Pancreas (tissue), 10 donors: ENCODE measurements around the gene MYOG. TPM values are rescaled to one million over a fixed set of nuclear protein-coding genes. Genes with fewer than 3 reads are reported as not detected.

Experiments
- ATAC-seq, 4 donors: fragments of 200-7000 bp; cut with Tn5 transposase; one replicate each; pipeline versions ENCODE4 v1.8.0 to v1.9.1; 2020; ENCODE audit warnings: mild to moderate bottlenecking in 4 of 4, moderate library complexity in 4 of 4
- DNase-seq, 6 donors: peaks; one replicate each; pipeline ENCODE4 v3.0.0-alpha.2; 2020
- FAIRE-seq: peaks from 2 replicates; lab custom pipeline; 2012; peaks lifted over from hg19 to GRCh38; lab: Jason Lieb, UNC
- H3K27ac ChIP-seq, 4 donors: fragments of 200-600 bp; sonication (generic); 1 replicate in 3 of 4; 2 replicates in 1 of 4; pipeline versions ENCODE4 v1.5.0 to v1.8.0; 2020
- H3K27me3 ChIP-seq, 4 donors: fragments of 200-600 bp; one replicate each; pipeline ENCODE4 v1.8.0; 2021
- H3K36me3 ChIP-seq, 3 donors: fragments of 200-600 bp; sonication (generic) in 1 of 3; one replicate each; pipeline versions ENCODE4 v1.5.0 to v1.8.0; 2020 to 2021
- H3K4me1 ChIP-seq, 3 donors: fragments of 200-600 bp; one replicate each; pipeline ENCODE4 v1.8.0; 2021
- H3K4me3 ChIP-seq, 4 donors: fragments of 200-600 bp; sonication (generic) in 2 of 4; one replicate each; pipeline versions ENCODE4 v1.5.0 to v1.8.0; 2020 to 2021
- H3K9me3 ChIP-seq, 4 donors: fragments of 200-600 bp; one replicate each; pipeline ENCODE4 v1.8.0; 2021
- WGBS, 2 donors: extraction: QIAGEN DNeasy Blood & Tissue Kit; methylation state at CpG; one replicate each; pipeline ENCODE4 v1.1.7; 2013; 5-methylcytosine and 5-hydroxymethylcytosine counted together
- intact Hi-C, 3 donors: fragments of 100-400 bp; cut with DNase I; formaldehyde crosslinking; loops; one replicate each; pipeline versions ENCODE4 v1.11.1 to v1.14.2; 2022
- polyA plus RNA-seq, 2 donors: library from polyadenylated mRNA; stranded (reverse); fragments of 200-250 nt; gene quantifications; one replicate each; pipeline ENCODE4 v1.2.3, GENCODE V29; 2013
- total RNA-seq, 6 donors: library from RNA; stranded (reverse); fragmentation: NEBNext Ultra II Directional in 4 of 6; extraction: Animal tissue kit (Norgen Biotek cat#: 25700) in 4 of 6; gene quantifications; one replicate each; pipeline versions ENCODE4 v1.2.1 to v1.2.4, GENCODE V29; 2021 to 2023
- TF ChIP-seq, protein P1 (sequence below), 4 donors: fragments of 200-600 bp; sonication (generic) in 3 of 4; IDR thresholded peaks; one replicate each; pipeline versions ENCODE4 v1.5.0 to v1.8.0; 2021; ENCODE audit warnings: antibody characterized with exemption in 4 of 4
- donor health status: healthy with polysubstance abuse.
- donor health status: DM: no; HTN: no; CAD: no; lungs with moderate emphysema.
- donor health status: DM: no; HTN: no; CAD: no.
- donor health status: control.
- donor health status: control.
- donor health status: Bipolar disorder and iron deficiency.
- donor health status: DM: yes; HTN: yes; CAD: no.
- donor health status: DM: no; HTN: no; CAD: no.
- donor health status: DM: no; HTN: no; CAD: no.
- donor health status: DM: yes; HTN: yes; CAD: no.

The MYOG gene
- total RNA-seq (not detected), polyA plus RNA-seq (under 1 TPM in 1 of 2 donors, not detected in 1; 0.07 TPM)

DNA sequence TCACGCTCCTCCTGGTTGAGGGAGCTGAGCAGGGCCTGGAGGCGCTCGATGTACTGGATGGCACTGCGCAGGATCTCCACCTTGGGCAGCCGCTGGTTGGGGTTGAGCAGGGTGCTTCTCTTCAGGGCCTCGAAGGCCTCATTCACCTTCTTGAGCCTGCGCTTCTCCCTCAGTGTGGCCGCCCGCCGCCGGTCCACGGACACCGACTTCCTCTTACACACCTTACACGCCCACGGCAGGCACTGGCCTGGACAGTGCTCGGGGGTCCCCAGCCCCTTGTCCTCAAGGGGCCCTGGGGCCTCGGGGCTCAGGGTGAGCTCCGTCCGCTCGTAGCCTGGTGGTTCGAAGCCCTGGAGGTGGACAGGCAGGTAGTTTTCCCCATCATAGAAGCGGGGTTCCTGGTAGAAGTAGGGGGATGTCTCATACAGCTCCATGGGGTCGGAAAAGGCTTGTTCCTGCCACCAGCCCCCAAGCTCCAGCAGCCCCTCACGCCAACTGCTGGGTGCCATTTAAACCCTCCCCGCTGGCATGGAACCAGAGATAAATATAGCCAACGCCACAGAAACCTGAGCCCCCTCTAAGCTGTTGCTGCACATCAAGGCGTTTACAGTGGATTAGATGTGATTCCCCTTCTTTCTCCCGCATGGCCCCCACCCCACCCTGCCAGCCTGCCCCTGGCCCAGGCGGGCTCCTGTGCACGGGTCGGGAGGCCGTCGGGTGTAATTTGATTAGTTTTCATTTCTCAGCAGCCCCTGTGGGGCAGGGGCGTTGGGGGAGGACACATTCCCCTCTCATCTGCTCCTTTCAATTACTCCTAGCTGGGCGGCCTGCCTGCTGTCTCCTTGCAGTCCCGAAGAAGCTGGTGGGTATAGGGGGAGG is at the start of gene MYOG:
MYOG (minus strand) TSS at position 485 of the 879 bp plus-strand sequence; CDS start at position 434, 51 bp downstream.
- intact Hi-C loops, result no loop called here
- no peak for ATAC-seq
- no peak for DNase-seq
- TF ChIP-seq, protein P1, sequence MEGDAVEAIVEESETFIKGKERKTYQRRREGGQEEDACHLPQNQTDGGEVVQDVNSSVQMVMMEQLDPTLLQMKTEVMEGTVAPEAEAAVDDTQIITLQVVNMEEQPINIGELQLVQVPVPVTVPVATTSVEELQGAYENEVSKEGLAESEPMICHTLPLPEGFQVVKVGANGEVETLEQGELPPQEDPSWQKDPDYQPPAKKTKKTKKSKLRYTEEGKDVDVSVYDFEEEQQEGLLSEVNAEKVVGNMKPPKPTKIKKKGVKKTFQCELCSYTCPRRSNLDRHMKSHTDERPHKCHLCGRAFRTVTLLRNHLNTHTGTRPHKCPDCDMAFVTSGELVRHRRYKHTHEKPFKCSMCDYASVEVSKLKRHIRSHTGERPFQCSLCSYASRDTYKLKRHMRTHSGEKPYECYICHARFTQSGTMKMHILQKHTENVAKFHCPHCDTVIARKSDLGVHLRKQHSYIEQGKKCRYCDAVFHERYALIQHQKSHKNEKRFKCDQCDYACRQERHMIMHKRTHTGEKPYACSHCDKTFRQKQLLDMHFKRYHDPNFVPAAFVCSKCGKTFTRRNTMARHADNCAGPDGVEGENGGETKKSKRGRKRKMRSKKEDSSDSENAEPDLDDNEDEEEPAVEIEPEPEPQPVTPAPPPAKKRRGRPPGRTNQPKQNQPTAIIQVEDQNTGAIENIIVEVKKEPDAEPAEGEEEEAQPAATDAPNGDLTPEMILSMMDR (IDR thresholded peaks at IDR 0.05), result no peak
- Histone ChIP-seq H3K4me1 (no peaks in the 10 kb centered on the region), H3K36me3 (no peaks in the 10 kb centered on the region), H3K27ac (no peak within 1 kb of the TSS), H3K4me3 (no peak within 1 kb of the TSS), H3K9me3 (no peaks in the 10 kb centered on the region), H3K27me3 (no peaks in the 10 kb centered on the region)
- WGBS, 2 donors, result 81 to 83% methylated on average over 29 to 36 of the region's 36 CpGs
- no peak for FAIRE-seq

DNA sequence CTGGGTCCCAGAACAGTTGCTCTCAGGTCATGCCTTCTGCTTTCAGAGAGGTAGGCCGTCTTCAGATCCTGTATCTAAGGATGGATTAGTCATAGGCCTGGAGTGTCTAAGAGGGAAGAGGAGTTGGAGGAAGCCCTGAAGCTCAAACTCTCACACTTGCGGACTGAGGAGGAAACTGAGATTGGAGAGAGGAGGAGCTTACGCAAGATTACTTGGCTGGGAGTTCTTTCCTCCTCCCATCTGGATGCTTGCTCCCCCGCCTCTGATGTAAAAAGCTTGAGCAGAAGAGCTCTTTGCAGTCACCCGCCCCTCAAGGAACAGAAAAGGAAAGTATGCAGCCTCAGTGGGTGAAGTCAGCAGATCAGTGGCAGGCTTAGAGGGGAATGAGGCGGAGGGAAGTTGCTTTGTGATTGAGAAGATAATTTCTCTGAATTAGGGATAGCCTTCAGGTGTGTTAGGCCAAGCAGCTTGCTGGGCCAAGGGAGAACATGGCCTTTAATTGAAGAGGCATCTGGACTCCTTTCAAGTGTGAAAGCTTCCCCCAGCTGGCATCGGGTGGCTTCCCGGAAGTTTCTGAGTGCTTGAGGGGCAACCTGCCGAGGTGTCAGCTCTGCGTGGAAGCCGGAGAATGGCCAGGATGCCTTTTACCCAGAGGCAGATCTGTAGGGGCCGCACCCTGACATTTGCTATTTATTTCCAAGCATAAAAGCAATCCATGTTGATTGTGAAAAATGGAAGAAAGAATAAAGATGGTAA is 48.3 kb upstream of the MYOG start:
- peak in 1 of 4 donors; percentile 45 for ATAC-seq
- Histone ChIP-seq H3K27ac (peak overlapping the region in 3 of 4 donors; percentile 33 to 70 (median 65)), H3K9me3 (no peaks in the 10 kb centered on the region), H3K36me3 (no peaks in the 10 kb centered on the region), H3K27me3 (no peaks in the 10 kb centered on the region), H3K4me1 (peaks cover 13 to 19% (median 18%) of the 10 kb centered on the region in 3 donors), H3K4me3 (no peak overlapping the region)
- intact Hi-C loops, result no loop called here
- FAIRE-seq, result no peak
- TF ChIP-seq, protein P1 (IDR thresholded peaks at IDR 0.05), result no peak
- WGBS, 2 donors, result 67 to 72% methylated on average over 12 of the region's 12 CpGs
- peak in 1 of 6 donors; percentile 39 for DNase-seq

DNA sequence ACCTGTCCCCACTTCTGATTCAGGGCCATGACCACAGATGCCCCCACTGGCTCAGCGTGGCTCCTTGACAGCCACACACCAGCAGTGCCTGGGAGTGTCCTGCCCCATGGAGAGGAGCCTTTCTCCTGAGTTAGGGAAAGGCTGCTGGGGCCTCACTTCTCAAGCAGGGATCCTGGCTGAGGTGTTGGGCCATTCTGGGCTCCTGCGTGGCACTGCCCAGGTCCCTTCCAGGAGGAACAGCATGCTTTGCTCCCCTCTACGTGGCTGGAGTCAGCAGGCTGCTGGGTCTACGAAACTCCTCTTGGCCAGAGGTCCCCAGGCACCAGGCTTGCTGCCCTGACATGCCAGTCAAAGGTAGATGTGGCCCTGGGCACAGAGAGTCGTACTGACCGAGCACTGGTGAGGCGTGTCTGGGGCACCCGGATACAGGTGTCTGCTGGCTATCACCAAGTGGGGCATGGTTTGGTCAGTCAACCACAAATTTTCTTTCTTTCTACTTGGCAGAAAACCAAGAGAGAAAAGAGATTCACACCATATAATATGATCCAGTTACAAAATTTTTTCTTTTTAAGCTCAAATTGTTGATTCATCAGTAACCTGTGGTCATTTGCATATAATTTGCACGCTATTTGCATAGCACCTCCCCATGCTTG is 45.9 kb upstream of the MYOG start:
- intact Hi-C loops, result no loop called here
- no peaks in the 10 kb centered on the region for H3K27me3 ChIP-seq
- no peak for FAIRE-seq
- no peaks in the 10 kb centered on the region for H3K9me3 ChIP-seq
- TF ChIP-seq, protein P1 (IDR thresholded peaks at IDR 0.05), result no peak
- H3K4me3 ChIP-seq, result no peak overlapping the region
- H3K4me1 ChIP-seq, result peaks cover 23 to 25% (median 24%) of the 10 kb centered on the region in 3 donors
- WGBS, 2 donors, result 65 to 69% methylated on average over 9 of the region's 9 CpGs
- DNase-seq, result peak in 1 of 6 donors; percentile 46
- peak overlapping the region in 3 of 4 donors; percentile 25 to 51 (median 38) for H3K27ac ChIP-seq
- H3K36me3 ChIP-seq, result no peaks in the 10 kb centered on the region
- no peak for ATAC-seq

DNA sequence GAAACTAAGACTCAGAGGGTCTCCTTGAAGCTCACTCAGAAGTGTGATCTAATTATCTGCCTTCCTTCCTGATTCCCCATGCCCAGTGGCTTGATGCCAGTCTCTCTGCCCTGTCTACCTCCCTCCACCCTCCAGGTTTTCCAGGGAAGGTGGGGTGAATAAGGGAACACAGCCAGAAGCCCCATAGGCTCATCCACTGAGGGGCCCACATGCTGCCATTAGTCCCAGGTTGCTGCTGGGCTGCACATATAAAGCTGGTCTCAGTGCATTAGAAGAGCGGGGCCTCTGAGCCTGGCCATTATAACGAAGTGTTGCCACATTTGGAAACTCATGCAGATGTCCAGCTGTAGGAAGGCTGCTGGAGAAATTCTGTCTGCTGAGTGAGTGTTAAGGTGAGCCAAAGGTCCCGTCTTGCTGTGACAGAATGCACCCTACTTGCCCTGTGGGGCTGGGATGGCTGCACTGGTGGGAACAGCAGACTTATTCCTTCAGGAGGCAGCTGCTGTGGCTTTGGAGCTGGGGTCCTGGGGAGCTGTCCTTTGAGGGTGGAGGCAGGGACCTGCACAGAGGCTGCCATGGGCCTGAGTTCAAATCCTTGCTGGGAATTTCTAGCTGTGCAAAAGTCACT is 44.7 kb upstream of the MYOG start:
- ATAC-seq (peak in 1 of 4 donors; percentile 2), FAIRE-seq (no peak), DNase-seq (peak in 3 of 6 donors; percentile 17 to 45 (median 23))
- no peaks in the 10 kb centered on the region for H3K36me3 ChIP-seq
- intact Hi-C loops, result no loop called here
- no peaks in the 10 kb centered on the region for H3K27me3 ChIP-seq
- WGBS, 2 donors, result 65 to 68% methylated on average over 3 of the region's 3 CpGs
- H3K4me1 ChIP-seq, result peaks cover 16 to 17% (median 17%) of the 10 kb centered on the region in 3 donors
- H3K27ac ChIP-seq, result peak overlapping the region in 3 of 4 donors; percentile 55 to 75 (median 69)
- H3K9me3 ChIP-seq, result no peaks in the 10 kb centered on the region
- peak overlapping the region in 1 of 4 donors; percentile 48 for H3K4me3 ChIP-seq
- TF ChIP-seq, protein P1 (IDR thresholded peaks at IDR 0.05), result no peak
